ENCODE results near the gene MYO18A.
"Not testable (repeated sequence)": the region's sequence is repeated elsewhere in the genome, so short reads cannot be mapped to it uniquely, and the experiment has no call there.

The MYO18A gene

GRCh38 chr17:29193146-29193545 is 12.9 kb upstream of the MYO18A start:
- DNase-seq = no peak

- no peak for DNase-seq
These were observed 10.5 kb upstream of the MYO18A start for GRCh38 chr17:29190592-29191207.

- no peak for DNase-seq
These were observed 9.8 kb upstream of the MYO18A start for GRCh38 chr17:29190039-29190438.

- DNase-seq = no peak
These were observed 9.2 kb upstream of the MYO18A start for GRCh38 chr17:29189355-29189754.

- no peak for DNase-seq
These were observed 1.0 kb upstream of the MYO18A start for GRCh38 chr17:29181226-29181625.

- DNase-seq = no peak
These were observed 576 bp upstream of the MYO18A start for GRCh38 chr17:29180788-29181160.

GRCh38 chr17:29179232-29180033 is 765 bp downstream of the MYO18A start:
- DNase-seq = no peak

- DNase-seq = no peak
These were observed 1.4 kb downstream of the MYO18A start for GRCh38 chr17:29178750-29179231.

GRCh38 chr17:29177871-29178749 is 2.1 kb downstream of the MYO18A start:
- no peak for DNase-seq

- DNase-seq = no peak
These were observed 2.7 kb downstream of the MYO18A start for GRCh38 chr17:29177541-29177870.

- no peak for DNase-seq
These were observed 3.4 kb downstream of the MYO18A start for GRCh38 chr17:29176558-29177351.

- DNase-seq = no peak
These were observed 4.8 kb downstream of the MYO18A start for GRCh38 chr17:29175349-29175748.

- no peak for DNase-seq
These were observed 7.6 kb downstream of the MYO18A start for GRCh38 chr17:29172589-29172988.

- DNase-seq = no peak
These were observed 9.5 kb downstream of the MYO18A start for GRCh38 chr17:29170682-29171081.

GRCh38 chr17:29169806-29170591 is 10.2 kb downstream of the MYO18A start:
- no peak for DNase-seq

- not testable (repeated sequence) for DNase-seq
These were observed 11.5 kb downstream of the MYO18A start for GRCh38 chr17:29168759-29169126.

GRCh38 chr17:29168079-29168758 is 12.0 kb downstream of the MYO18A start:
- DNase-seq = no peak

- no peak for DNase-seq
These were observed 12.7 kb downstream of the MYO18A start for GRCh38 chr17:29167393-29168078.

GRCh38 chr17:29166507-29166887 is 13.7 kb downstream of the MYO18A start:
- DNase-seq = no peak

- no peak for DNase-seq
These were observed 14.2 kb downstream of the MYO18A start for GRCh38 chr17:29165800-29166506.

Data from inflammatory macrophage (primary cell).